ENCODE results near the gene NHSL2.
"Not testable (repeated sequence)": the region's sequence is repeated elsewhere in the genome, so short reads cannot be mapped to it uniquely, and the experiment has no call there.

Gene NHSL2

GRCh38 chrX:72042852-72043248 is 132.2 kb downstream of the NHSL2 start:
- DNase-seq (ENCODE audit: low read depth): no peak

- no peak for DNase-seq (ENCODE audit: low read depth)
Observed at GRCh38 chrX:72043636-72044035, 133.0 kb downstream of the NHSL2 start.

DNA sequence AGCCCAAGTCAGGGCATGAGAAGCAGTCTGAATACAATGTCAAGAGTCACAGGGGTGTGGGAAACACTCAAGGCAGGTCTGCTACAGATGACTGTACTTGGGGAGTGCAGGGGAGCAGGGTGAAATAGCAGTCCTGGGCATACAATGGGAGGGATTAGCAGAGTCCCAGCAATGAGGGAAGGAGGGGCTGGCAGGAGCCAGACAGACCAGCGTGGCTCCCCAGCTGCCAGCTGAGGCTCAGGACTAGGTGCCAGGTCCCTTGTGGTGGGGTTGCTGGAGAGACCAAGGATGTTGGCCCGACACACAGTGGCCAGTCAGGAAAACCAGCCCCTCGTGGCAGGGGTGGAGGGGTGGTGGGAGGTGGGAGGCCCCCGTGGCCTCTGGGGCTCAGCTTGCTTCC is 134.5 kb downstream of the NHSL2 start:
- no peak for DNase-seq (ENCODE audit: low read depth)

- DNase-seq (ENCODE audit: low read depth): no peak
Observed at GRCh38 chrX:72045552-72046277, 135.1 kb downstream of the NHSL2 start.

DNA sequence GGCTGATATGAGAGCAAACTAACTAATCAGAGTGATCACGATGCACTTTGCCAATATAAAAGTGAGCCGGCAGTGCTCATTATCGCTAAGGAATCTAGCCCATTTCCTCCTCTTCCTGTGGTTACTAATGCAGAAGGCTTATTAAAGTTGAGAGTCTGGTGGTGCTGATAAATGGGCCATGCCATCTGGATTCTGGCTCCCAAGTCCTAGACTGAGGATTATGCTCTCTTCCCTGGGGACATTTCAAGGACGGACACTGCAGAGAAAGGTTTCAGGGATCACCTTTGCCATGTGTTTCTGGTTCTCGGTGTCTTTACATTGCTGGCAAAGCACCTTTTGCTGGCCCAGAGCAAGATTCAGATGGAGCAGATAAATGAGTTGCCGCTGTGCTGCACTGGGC is 135.8 kb downstream of the NHSL2 start:
- DNase-seq (ENCODE audit: low read depth): no peak

DNA sequence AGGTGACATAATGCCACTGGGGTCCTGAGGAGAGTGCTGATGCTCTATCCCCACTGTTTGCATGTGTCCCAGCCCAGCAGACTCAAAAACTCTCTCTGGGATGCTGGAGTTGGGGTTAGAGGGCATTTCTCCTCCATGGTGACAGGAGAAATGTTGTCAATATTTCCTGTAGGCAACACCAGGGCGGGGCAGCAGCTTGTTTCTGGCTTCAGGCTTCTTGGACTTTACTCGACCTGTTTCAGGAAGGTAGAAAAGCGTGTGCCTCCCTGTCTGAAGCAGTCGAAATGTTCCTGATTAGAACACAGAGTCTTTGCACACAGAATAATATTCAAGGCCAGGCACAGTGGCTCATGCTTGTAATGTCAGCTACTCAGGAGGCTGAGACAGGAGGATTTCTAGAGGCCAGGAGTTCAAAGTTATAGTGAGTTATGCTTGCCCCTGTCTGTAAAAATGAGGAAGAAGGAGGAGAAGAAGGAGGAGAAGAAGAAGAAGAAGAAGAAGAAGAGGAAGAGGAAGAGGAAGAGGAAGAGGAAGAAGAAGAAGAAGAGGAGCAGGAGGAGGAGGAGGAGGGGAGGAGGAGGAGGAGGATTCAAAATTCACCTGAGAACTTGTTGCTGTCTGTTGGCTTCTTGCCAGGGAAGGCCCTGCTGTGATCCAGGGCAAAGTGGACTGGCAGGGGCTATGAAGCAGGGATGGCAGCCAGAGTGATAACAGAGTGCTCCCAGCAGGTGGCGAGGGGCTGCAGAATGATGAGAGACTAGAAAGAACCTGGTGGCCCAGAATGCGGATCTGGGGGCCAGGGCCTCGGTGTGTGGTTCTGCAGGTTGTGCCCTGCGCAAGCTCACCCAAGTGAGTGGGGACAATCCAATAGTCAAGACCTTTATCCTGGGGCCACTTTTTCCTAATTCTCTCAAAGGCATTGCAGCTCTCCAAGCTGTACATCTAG is 138.1 kb downstream of the NHSL2 start:
- DNase-seq (ENCODE audit: low read depth): no peak

DNA sequence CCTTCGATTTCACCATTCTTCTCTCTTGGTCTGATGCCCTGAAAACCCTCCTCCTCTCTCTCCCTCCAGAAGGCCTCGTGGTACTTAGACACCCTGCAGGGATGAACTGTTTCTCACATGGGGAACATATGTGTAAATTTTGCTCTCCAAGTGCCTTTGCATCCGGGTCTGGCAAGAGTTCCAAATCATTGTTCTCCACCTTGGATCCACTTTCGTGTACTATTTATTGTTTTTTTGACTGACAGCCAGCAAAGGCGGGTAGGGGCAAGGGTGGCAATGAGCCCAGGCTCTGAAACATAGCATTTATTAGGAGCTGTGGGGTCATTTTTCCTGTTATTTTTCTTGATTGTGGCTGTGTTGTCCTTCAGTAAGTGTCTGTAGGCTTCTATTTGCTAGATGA is 139.4 kb downstream of the NHSL2 start:
- no peak for DNase-seq (ENCODE audit: low read depth)

GRCh38 chrX:72051589-72051988 is 140.9 kb downstream of the NHSL2 start:
- DNase-seq (ENCODE audit: low read depth): no peak

- no peak for DNase-seq (ENCODE audit: low read depth)
Observed at GRCh38 chrX:72052415-72053090, 141.9 kb downstream of the NHSL2 start.

DNA sequence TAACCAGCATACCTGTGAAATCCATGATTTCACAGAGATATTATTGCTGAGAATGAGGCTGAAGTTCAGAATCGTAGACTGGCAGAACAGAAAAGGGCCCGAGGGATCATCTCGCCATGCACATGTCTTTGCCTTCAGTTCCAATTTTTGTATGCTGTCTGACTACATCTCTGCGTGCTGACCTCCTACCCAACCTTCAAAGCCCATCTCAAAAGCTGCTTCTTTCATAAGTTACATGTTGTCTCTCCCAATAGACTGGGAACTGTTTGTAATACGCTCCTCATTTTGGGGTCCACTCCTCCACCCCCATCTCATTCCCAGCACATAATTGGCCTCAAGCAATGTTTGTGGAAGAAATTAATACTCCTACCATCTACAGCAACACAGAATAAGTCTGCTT is 142.9 kb downstream of the NHSL2 start:
- no peak for DNase-seq (ENCODE audit: low read depth)

GRCh38 chrX:72054779-72055489 is 144.3 kb downstream of the NHSL2 start:
- no peak for DNase-seq (ENCODE audit: low read depth)

GRCh38 chrX:72057331-72057730 is 146.7 kb downstream of the NHSL2 start:
- DNase-seq (ENCODE audit: low read depth): no peak

DNA sequence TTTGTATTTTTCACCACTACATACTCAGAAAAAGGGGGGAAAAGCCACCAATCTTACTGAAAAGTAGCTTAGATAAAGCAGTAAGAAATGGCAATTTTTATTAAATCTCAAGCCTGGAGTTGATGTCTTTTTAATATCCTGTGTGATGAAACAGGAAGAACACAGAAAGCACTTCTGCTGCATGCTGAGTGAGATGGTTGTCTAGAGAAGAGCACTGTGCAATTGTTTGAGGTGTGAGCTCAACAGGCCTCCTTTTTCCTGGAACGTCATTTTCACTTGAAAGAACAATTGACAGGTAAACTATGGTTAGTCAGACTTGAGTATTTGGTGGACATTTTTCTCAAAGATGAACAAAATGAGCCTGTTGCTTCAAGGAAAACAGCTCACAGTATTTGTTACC is 147.2 kb downstream of the NHSL2 start:
- DNase-seq (ENCODE audit: low read depth): no peak

GRCh38 chrX:72058346-72058745 is 147.7 kb downstream of the NHSL2 start:
- not testable (repeated sequence) for DNase-seq (ENCODE audit: low read depth)

- no peak for DNase-seq (ENCODE audit: low read depth)
Observed at GRCh38 chrX:72060196-72060920, 149.7 kb downstream of the NHSL2 start.

DNA sequence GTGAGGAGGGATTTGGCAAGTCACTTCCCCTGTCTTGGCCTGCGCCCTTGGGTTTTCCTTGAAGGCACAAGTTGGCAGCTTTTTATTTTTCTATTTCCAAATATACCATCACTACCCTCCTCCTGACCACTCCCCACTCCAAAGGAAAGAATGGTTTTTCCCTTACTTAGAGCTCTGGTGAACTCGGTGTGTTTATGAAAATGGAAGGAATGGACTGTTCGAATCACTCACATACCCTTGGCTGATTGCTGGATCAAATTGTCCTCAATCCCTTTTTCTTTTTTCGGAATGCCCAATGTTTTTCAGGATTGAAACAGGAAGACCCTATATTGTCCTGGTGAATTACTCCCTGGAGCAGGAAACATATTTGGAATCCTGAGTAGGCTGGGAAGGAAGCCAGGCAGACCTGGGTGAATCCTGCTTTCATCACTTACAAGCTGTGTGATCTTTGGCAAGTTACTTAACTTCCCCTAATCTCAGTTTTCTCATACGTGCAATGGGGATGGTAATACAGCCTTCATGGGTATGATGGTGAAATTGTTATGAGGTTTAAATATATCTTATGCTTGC is 150.4 kb downstream of the NHSL2 start:
- no peak for DNase-seq (ENCODE audit: low read depth)

DNA sequence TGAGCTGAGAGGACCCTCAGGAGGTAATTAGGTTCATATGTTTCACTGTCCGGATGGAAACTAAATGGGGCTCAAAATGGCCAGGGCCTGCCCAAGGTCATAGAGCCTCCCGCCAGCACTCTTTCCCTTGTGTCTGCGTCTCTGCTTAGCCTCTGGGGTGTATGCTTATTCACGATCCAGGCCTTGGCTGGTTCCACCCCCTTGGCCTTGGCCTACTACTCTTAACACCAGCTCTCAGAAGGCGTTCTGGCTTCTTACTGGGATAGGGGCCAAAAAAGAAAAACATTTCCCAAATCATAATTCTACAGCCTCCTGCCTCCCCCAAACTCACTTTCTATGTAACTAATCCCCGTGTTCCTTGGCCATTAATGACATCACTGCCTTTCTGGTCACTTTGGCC is 152.3 kb downstream of the NHSL2 start:
- no peak for DNase-seq (ENCODE audit: low read depth)

DNA sequence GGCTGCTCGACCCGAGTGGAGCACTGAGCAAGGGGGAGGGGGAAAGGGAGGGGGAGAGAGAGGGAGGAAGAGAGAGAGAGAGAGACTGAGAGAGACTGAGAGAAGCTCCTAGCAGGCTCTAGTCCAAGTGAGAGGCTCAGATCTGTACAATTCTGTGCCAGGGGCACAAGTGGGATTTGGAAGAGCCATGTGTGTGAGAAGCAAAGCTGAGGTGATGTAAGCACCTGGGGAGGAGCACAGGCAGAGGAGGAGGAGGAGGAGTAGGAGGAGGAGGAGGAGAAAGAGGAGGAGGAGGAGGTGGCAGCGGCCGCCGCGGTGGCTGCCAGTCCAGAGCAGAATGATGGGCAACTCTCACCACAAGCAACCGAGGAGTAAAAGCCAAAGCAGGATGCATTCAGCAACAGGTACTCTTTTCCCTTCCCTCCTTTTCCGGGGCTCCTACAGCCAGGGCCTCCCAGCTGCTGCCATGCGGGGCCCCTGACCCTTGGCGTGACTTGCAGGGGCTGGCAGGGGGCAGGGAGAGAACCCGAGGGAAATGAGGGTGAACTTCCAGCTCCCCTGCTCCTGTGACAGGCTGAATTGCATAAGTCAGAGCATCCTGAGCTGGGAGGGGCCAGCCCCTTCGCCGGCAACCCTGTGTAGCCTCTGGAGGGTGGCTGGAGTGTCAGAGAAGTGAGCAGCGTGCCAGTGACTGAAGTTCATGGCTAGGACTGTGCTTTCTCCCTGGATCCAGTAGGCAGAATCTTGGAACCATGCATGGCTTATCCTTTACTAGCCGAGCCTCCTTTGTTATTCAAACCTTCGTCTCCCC is 158.9 kb downstream of the NHSL2 start:
- no peak for DNase-seq (ENCODE audit: low read depth)

- no peak for DNase-seq (ENCODE audit: low read depth)
Observed at GRCh38 chrX:72071213-72071612, 160.6 kb downstream of the NHSL2 start.

GRCh38 chrX:72073633-72074032 is 163.0 kb downstream of the NHSL2 start:
- DNase-seq (ENCODE audit: low read depth): no peak
